IPS-20b (cell line): ENCODE results near the gene SELENOO.

Experiments
- H3K27ac ChIP-seq: one replicate; pipeline ENCODE4 v1.5.1; 2013; ENCODE audit warnings: low read length
- H3K27me3 ChIP-seq: 2 replicates; pipeline ENCODE4 v1.6.1; 2013; ENCODE audit warnings: mild to moderate bottlenecking, low read length, inconsistent platforms; ENCODE audit not compliant: insufficient read depth
- H3K36me3 ChIP-seq: 2 replicates; pipeline ENCODE4 v1.6.1; 2013; ENCODE audit warnings: low read depth, mild to moderate bottlenecking, inconsistent platforms, low read length, moderate library complexity; ENCODE audit not compliant: insufficient read depth
- H3K4me1 ChIP-seq: 2 replicates; pipeline ENCODE4 v1.6.1; 2013; ENCODE audit warnings: mild to moderate bottlenecking, control low read depth, inconsistent platforms, low read length, moderate library complexity; ENCODE audit not compliant: insufficient read depth
- H3K4me3 ChIP-seq: 2 replicates; pipeline ENCODE4 v1.5.1; 2013; ENCODE audit warnings: mild to moderate bottlenecking, low read length, inconsistent platforms
- H3K9ac ChIP-seq: 2 replicates; pipeline ENCODE4 v1.6.1; 2013; ENCODE audit warnings: low read depth, mild to moderate bottlenecking, inconsistent platforms, low read length, moderate library complexity
- H3K9me3 ChIP-seq: 2 replicates; pipeline ENCODE4 v1.6.1; 2013; ENCODE audit warnings: mild to moderate bottlenecking, low read depth, low read length, inconsistent platforms; ENCODE audit not compliant: insufficient read depth

SELENOO gene

GRCh38 chr22:50175191-50175461, 25.7 kb upstream of the SELENOO start:
- Histone ChIP-seq H3K9me3 (no peaks in the 10 kb centered on the region), H3K36me3 (no peaks in the 10 kb centered on the region), H3K4me3 (no peak overlapping the region), H3K9ac (no peak overlapping the region), H3K4me1 (no peaks in the 10 kb centered on the region), H3K27ac (no peak overlapping the region), H3K27me3 (peaks cover 18% of the 10 kb centered on the region)

- no peaks in the 10 kb centered on the region for H3K9me3 ChIP-seq
- peaks cover 12% of the 10 kb centered on the region for H3K27me3 ChIP-seq
- H3K36me3 ChIP-seq: no peaks in the 10 kb centered on the region
- no peak overlapping the region for H3K9ac ChIP-seq
- no peaks in the 10 kb centered on the region for H3K4me1 ChIP-seq
- no peak overlapping the region for H3K4me3 ChIP-seq
- no peak overlapping the region for H3K27ac ChIP-seq
Observed at GRCh38 chr22:50175921-50176849, 24.6 kb upstream of the SELENOO start.

GRCh38 chr22:50176850-50177536, 23.8 kb upstream of the SELENOO start:
- Histone ChIP-seq H3K27me3 (peaks cover 4% of the 10 kb centered on the region; the same call in 1 of the 2 replicates), H3K9me3 (no peaks in the 10 kb centered on the region), H3K4me3 (no peak overlapping the region), H3K36me3 (no peaks in the 10 kb centered on the region), H3K27ac (no peak overlapping the region), H3K4me1 (no peaks in the 10 kb centered on the region), H3K9ac (no peak overlapping the region)

GRCh38 chr22:50177537-50178470, 23.0 kb upstream of the SELENOO start:
- H3K27me3 ChIP-seq: no peaks in the 10 kb centered on the region
- no peak overlapping the region for H3K27ac ChIP-seq
- no peaks in the 10 kb centered on the region for H3K4me1 ChIP-seq
- no peaks in the 10 kb centered on the region for H3K36me3 ChIP-seq
- H3K9me3 ChIP-seq: no peaks in the 10 kb centered on the region
- no peak overlapping the region for H3K4me3 ChIP-seq
- no peak overlapping the region for H3K9ac ChIP-seq

GRCh38 chr22:50178471-50178864, 22.3 kb upstream of the SELENOO start:
- no peak overlapping the region for H3K4me3 ChIP-seq
- H3K27ac ChIP-seq: no peak overlapping the region
- no peak overlapping the region for H3K9ac ChIP-seq
- H3K27me3 ChIP-seq: no peaks in the 10 kb centered on the region
- no peaks in the 10 kb centered on the region for H3K4me1 ChIP-seq
- no peaks in the 10 kb centered on the region for H3K9me3 ChIP-seq
- no peaks in the 10 kb centered on the region for H3K36me3 ChIP-seq

- Histone ChIP-seq H3K4me1 (no peaks in the 10 kb centered on the region), H3K36me3 (no peaks in the 10 kb centered on the region), H3K27me3 (no peaks in the 10 kb centered on the region), H3K27ac (no peak overlapping the region), H3K4me3 (no peak overlapping the region), H3K9ac (no peak overlapping the region), H3K9me3 (no peaks in the 10 kb centered on the region)
Observed at GRCh38 chr22:50178871-50179869, 21.6 kb upstream of the SELENOO start.

GRCh38 chr22:50179937-50180726, 20.7 kb upstream of the SELENOO start:
- Histone ChIP-seq H3K36me3 (no peaks in the 10 kb centered on the region), H3K4me3 (no peak overlapping the region), H3K4me1 (no peaks in the 10 kb centered on the region), H3K9ac (no peak overlapping the region), H3K27me3 (no peaks in the 10 kb centered on the region), H3K9me3 (no peaks in the 10 kb centered on the region), H3K27ac (no peak overlapping the region)

- Histone ChIP-seq H3K36me3 (no peaks in the 10 kb centered on the region), H3K9ac (no peak overlapping the region), H3K4me1 (no peaks in the 10 kb centered on the region), H3K4me3 (no peak overlapping the region), H3K27me3 (no peaks in the 10 kb centered on the region), H3K27ac (no peak overlapping the region), H3K9me3 (no peaks in the 10 kb centered on the region)
Observed at GRCh38 chr22:50180727-50181521, 19.9 kb upstream of the SELENOO start.

- H3K27me3 ChIP-seq: no peaks in the 10 kb centered on the region
- H3K27ac ChIP-seq: no peak overlapping the region
- H3K9me3 ChIP-seq: no peaks in the 10 kb centered on the region
- H3K4me1 ChIP-seq: 0 out of 2 replicates have a peak, but pooled peaks cover 3% of the 10 kb centered on the region
- H3K4me3 ChIP-seq: no peak overlapping the region
- no peaks in the 10 kb centered on the region for H3K36me3 ChIP-seq
- no peak overlapping the region for H3K9ac ChIP-seq
Observed at GRCh38 chr22:50182176-50183081, 18.4 kb upstream of the SELENOO start.
